HCT116 (cell line): ENCODE measurements around the gene PCSK6. TPM values are rescaled to one million over a fixed set of nuclear protein-coding genes. Genes with fewer than 3 reads are reported as not detected.

ENCODE experiments used
- ATAC-seq: fragments of 200-7000 bp; cut with Tn5 transposase; 2 replicates; pipeline ENCODE4 v1.9.1; 2020; ENCODE audit warnings: mild to moderate bottlenecking, moderate library complexity
- BruUV-seq: library from RNA; stranded (reverse); fragments of 400-500 nt; replicated peaks from 2 replicates; lab custom pipeline; 2021; lab: Mats Ljungman, UMichigan
- CTCF ChIA-PET: fragments of 300-600 bp; sonication (Branson Sonifier 250); formaldehyde crosslinking; loops from one replicate; lab custom pipeline; 2021; ENCODE audit warnings: antibody characterized with exemption; lab: Charles Lee
- POLR2A ChIA-PET: fragments of 300-600, 350-600 bp; sonication (Branson Sonifier 250); formaldehyde crosslinking; loops from one replicate; lab custom pipeline; 2021; ENCODE audit warnings: antibody characterized with exemption; lab: Charles Lee
- RAD21 ChIA-PET, 2 experiments: fragments of 300-600 bp; sonication (Branson Sonifier 250); formaldehyde crosslinking; loops; one replicate each; lab custom pipeline; 2023; ENCODE audit warnings: low total read pairs in 2 of 2; ENCODE audit not compliant: uncharacterized antibody in 2 of 2, unreplicated experiment in 2 of 2, low non-redundant PET in 1 of 2; lab: Charles Lee
- DNase-seq: peaks from one replicate; pipeline ENCODE4 v3.0.0-alpha.2; 2010; ENCODE audit warnings: low read depth, low spot score
- H2AFZ ChIP-seq: fragments of 200-600 bp; shearing (Covaris generic), sonication (generic); 2 replicates; pipeline ENCODE4 v1.6.1; 2017; ENCODE audit warnings: low read depth, mixed run types, mixed read lengths, antibody characterized with exemption, low read length; ENCODE audit not compliant: poor library complexity, severe bottlenecking
- H3K27ac ChIP-seq: 2 replicates; pipeline ENCODE4 v1.5.1; 2012; ENCODE audit warnings: low read depth, low read length
- H3K27me3 ChIP-seq: fragments of 200-600 bp; sonication (generic); 2 replicates; pipeline ENCODE4 v1.6.1; 2016; ENCODE audit warnings: mixed run types, low read length, mixed read lengths; ENCODE audit not compliant: insufficient read depth
- H3K36me3 ChIP-seq, 2 experiments: fragments of 200-500 bp in 1 of 2; fragments of 200-600 bp in 1 of 2; sonication (Bioruptor generic) in 1 of 2; sonication (generic) in 1 of 2; 2 replicates each; pipeline versions ENCODE4 v1.5.1 to v1.6.1; 2014 to 2016; ENCODE audit warnings: low read length in 2 of 2, inconsistent platforms in 1 of 2, mixed read lengths in 1 of 2, mixed run types in 1 of 2; ENCODE audit not compliant: insufficient read depth in 2 of 2, control insufficient read depth in 1 of 2
- H3K4me1 ChIP-seq, 2 experiments: fragments of 200-600 bp in 1 of 2; sonication (generic) in 1 of 2; 2 replicates each; pipeline versions ENCODE4 v1.5.1 to v1.6.1; 2012 to 2017; ENCODE audit warnings: low read length in 2 of 2, inconsistent platforms in 1 of 2, mild to moderate bottlenecking in 1 of 2, mixed read lengths in 1 of 2, mixed run types in 1 of 2, moderate library complexity in 1 of 2; ENCODE audit not compliant: insufficient read depth in 2 of 2, control insufficient read depth in 1 of 2
- H3K4me2 ChIP-seq: fragments of 200-600 bp; sonication (generic); 2 replicates; pipeline ENCODE4 v1.6.1; 2017; ENCODE audit warnings: mixed run types, low read length, mixed read lengths
- H3K4me3 ChIP-seq, 2 experiments: fragments of 200-600 bp in 1 of 2; sonication (generic) in 1 of 2; replicated peaks in 1 of 2; 2 replicates each; pipeline ENCODE4 v1.5.1; 2011 to 2016; ENCODE audit warnings: low read length in 2 of 2, control low read depth in 1 of 2, low read depth in 1 of 2, mild to moderate bottlenecking in 1 of 2, mixed read lengths in 1 of 2, mixed run types in 1 of 2
- H3K79me2 ChIP-seq: fragments of 200-600 bp; sonication (generic); 2 replicates; pipeline ENCODE4 v1.6.1; 2017; ENCODE audit warnings: mild to moderate bottlenecking, mixed run types, low read length, moderate library complexity, mixed read lengths; ENCODE audit not compliant: insufficient read depth
- H3K9ac ChIP-seq: fragments of 200-600 bp; sonication (generic); 2 replicates; pipeline ENCODE4 v1.6.1; 2016; ENCODE audit warnings: low read length, mixed read lengths
- H3K9me2 ChIP-seq: fragments of 200-600 bp; sonication (generic), shearing (Covaris generic); 2 replicates; pipeline ENCODE4 v1.6.1; 2017; ENCODE audit warnings: mixed run types, mild to moderate bottlenecking, moderate library complexity; ENCODE audit not compliant: insufficient read depth
- H3K9me3 ChIP-seq, 2 experiments: fragments of 200-500 bp in 1 of 2; fragments of 200-600 bp in 1 of 2; sonication (Bioruptor generic) in 1 of 2; sonication (generic) in 1 of 2; 2 replicates each; pipeline ENCODE4 v1.6.1; 2014 to 2017; ENCODE audit warnings: low read length in 2 of 2, mixed read lengths in 2 of 2, inconsistent platforms in 1 of 2, low read depth in 1 of 2, mild to moderate bottlenecking in 1 of 2, mixed run types in 1 of 2, moderate library complexity in 1 of 2; ENCODE audit not compliant: control insufficient read depth in 1 of 2, insufficient read depth in 1 of 2
- H4K20me1 ChIP-seq: fragments of 200-600 bp; sonication (generic), shearing (Covaris generic); 2 replicates; pipeline ENCODE4 v1.6.1; 2017; ENCODE audit warnings: mixed run types, mild to moderate bottlenecking, moderate library complexity; ENCODE audit not compliant: insufficient read depth
- CBX3 ChIP-seq: IDR thresholded peaks from 2 replicates; pipeline ENCODE4 v1.6.1; 2012; ENCODE audit warnings: low read depth
- CEBPB ChIP-seq: IDR thresholded peaks from 2 replicates; pipeline ENCODE4 v1.6.1; 2012; ENCODE audit warnings: low read depth
- CTCF ChIP-seq, 3 experiments: fragments of 200-600 bp in 1 of 3; sonication (generic) in 1 of 3; IDR thresholded peaks in 2 of 3; conservative IDR thresholded peaks in 1 of 3; 2 replicates each; pipeline ENCODE4 v1.5.1; 2012 to 2017; ENCODE audit warnings: low read depth in 2 of 3, low read length in 2 of 3, antibody characterized with exemption in 1 of 3, borderline replicate concordance in 1 of 3, control low read depth in 1 of 3, mild to moderate bottlenecking in 1 of 3, mixed read lengths in 1 of 3, mixed run types in 1 of 3, moderate library complexity in 1 of 3; ENCODE audit not compliant: insufficient read depth in 1 of 3
- EGR1 ChIP-seq: IDR thresholded peaks from 2 replicates; pipeline ENCODE4 v1.6.1; 2012; ENCODE audit warnings: low read depth
- ELF1 ChIP-seq: IDR thresholded peaks from 2 replicates; pipeline ENCODE4 v1.6.1; 2012; ENCODE audit warnings: low read depth, borderline replicate concordance
- EZH2 ChIP-seq: fragments of 200-600 bp; sonication (generic); IDR thresholded peaks from 2 replicates; pipeline ENCODE4 v1.6.1; 2017; ENCODE audit warnings: antibody characterized with exemption, mixed run types
- MAX ChIP-seq: IDR thresholded peaks from 2 replicates; pipeline ENCODE4 v1.6.1; 2012
- POLR2AphosphoS5 ChIP-seq: IDR thresholded peaks from 2 replicates; pipeline ENCODE4 v1.6.1; 2011; ENCODE audit warnings: mild to moderate bottlenecking, low read depth, low read length, moderate library complexity
- RAD21 ChIP-seq: IDR thresholded peaks from 2 replicates; pipeline ENCODE4 v1.6.1; 2012; ENCODE audit warnings: low read depth, mild to moderate bottlenecking
- SIN3A ChIP-seq: IDR thresholded peaks from 2 replicates; pipeline ENCODE4 v1.6.1; 2012; ENCODE audit warnings: low read depth
- SP1 ChIP-seq: IDR thresholded peaks from 2 replicates; pipeline ENCODE4 v1.6.1; 2012; ENCODE audit warnings: low read depth
- SRF ChIP-seq: IDR thresholded peaks from 2 replicates; pipeline ENCODE4 v1.6.1; 2012; ENCODE audit warnings: low read depth
- TCF7L2 ChIP-seq: IDR thresholded peaks from 2 replicates; pipeline ENCODE4 v1.7.0; 2011; ENCODE audit warnings: borderline replicate concordance, inconsistent platforms; ENCODE audit not compliant: insufficient read depth, insufficient read length; ENCODE audit errors: extremely low read depth
- ZNF274 ChIP-seq: fragments of 200-500 bp; sonication (Bioruptor generic); IDR thresholded peaks from 2 replicates; pipeline ENCODE4 v1.6.1; 2014; ENCODE audit warnings: mild to moderate bottlenecking, low read depth, low read length, inconsistent platforms
- intact Hi-C: fragments of 100-400 bp; cut with micrococcal nuclease; formaldehyde crosslinking; loops from 2 replicates; pipeline ENCODE4 v1.10.0; 2022
- total RNA-seq: library from RNA; stranded (reverse); gene quantifications from one replicate; pipeline ENCODE4 v1.2.1, GENCODE V29; 2021; ENCODE audit not compliant: unreplicated experiment
- TF ChIP-seq, protein P1 (sequence below): IDR thresholded peaks from 2 replicates; pipeline ENCODE4 v1.6.1; 2012
- TF ChIP-seq, protein P2 (sequence below): IDR thresholded peaks from 2 replicates; pipeline ENCODE4 v1.6.1; 2012; ENCODE audit warnings: low read depth

Gene PCSK6
- total RNA-seq, 1 experiment from 2014 or later = 13.5 TPM

DNA sequence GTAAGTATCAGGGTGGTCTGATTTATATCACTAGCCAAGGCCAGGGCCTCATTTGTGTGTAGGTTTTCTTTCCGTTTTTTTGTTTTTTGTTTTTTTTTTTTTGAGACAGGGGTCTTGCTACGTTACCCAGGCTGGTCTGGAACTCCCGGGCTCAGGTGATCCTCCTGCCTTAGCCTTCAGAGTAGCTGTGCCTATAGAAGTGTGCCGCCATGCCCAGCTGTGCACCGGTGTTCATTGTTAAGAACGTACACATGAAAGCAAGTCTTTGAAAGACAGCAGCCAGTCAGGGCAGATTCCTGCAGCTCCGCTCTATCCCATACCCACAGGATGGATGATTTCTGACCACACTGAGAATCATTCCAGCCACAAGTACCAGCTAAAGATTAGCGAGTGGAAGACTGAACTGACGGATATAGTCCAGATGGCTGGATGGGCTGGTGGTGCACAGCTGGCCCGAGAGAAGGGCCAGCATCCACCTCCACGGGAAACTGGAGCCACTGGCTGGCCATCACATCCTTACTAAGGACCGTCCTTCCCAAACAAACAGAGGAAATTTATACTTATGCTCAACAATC lies 95.4 kb downstream of the PCSK6 start (continued):
- TF ChIP-seq EGR1 (no peak), RAD21 (no peak), SP1 (no peak), SIN3A (no peak)
- TF ChIP-seq, protein P1, sequence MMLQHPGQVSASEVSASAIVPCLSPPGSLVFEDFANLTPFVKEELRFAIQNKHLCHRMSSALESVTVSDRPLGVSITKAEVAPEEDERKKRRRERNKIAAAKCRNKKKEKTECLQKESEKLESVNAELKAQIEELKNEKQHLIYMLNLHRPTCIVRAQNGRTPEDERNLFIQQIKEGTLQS = no peak

DNA sequence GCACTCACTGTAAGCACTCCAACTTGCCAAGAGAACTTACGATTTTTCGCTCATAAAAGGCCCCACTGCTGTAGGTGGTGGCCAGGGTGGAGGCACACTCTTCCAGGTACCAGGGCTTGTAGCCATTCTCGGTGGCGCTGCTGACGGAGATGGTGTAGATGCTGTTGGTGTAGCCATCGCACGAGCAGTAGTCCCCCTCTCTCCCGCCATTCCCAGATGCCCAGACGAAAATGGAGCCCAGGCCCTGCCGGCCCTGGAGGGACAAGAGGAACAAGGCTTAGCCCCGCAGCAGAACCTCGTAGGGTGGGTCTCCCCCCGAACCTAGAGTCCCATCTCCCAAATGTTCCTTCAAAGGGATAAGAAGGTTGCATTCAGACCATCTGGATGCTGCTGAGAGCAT lies 96.3 kb downstream of the PCSK6 start:
- BruUV-seq = no TSS peak
- CTCF ChIA-PET = no interaction called here

More for the DNA sequence above, 96.3 kb downstream of the PCSK6 start:
- Histone ChIP-seq H3K4me2 (no peak overlapping the region), H3K79me2 (no peaks in the 10 kb centered on the region), H3K4me3 (no peak overlapping the region), H2AFZ (no peak overlapping the region), H3K9ac (no peak overlapping the region), H3K9me3 (no peaks in the 10 kb centered on the region), H4K20me1 (no peaks in the 10 kb centered on the region), H3K36me3 (no peaks in the 10 kb centered on the region; a peak in 1 of 4 replicates), H3K4me1 (no peaks in the 10 kb centered on the region), H3K9me2 (no peaks in the 10 kb centered on the region), H3K27ac (no peak overlapping the region), H3K27me3 (no peaks in the 10 kb centered on the region)
- TF ChIP-seq RAD21 (no peak), ELF1 (no peak), CBX3 (no peak), MAX (no peak), EZH2 (no peak), CEBPB (no peak), POLR2AphosphoS5 (no peak), TCF7L2 (no peak), SP1 (no peak), SRF (no peak), ZNF274 (no peak), SIN3A (no peak), CTCF (IDR thresholded peaks at IDR 0.05 in 2 of 3, conservative IDR thresholded peaks at IDR 0.05 in 1 of 3; ENCODE audit: borderline replicate concordance in 1 of 3, insufficient read depth in 1 of 3, low read depth in 2 of 3, low read length in 2 of 3) (no peak)
- TF ChIP-seq, protein P2, sequence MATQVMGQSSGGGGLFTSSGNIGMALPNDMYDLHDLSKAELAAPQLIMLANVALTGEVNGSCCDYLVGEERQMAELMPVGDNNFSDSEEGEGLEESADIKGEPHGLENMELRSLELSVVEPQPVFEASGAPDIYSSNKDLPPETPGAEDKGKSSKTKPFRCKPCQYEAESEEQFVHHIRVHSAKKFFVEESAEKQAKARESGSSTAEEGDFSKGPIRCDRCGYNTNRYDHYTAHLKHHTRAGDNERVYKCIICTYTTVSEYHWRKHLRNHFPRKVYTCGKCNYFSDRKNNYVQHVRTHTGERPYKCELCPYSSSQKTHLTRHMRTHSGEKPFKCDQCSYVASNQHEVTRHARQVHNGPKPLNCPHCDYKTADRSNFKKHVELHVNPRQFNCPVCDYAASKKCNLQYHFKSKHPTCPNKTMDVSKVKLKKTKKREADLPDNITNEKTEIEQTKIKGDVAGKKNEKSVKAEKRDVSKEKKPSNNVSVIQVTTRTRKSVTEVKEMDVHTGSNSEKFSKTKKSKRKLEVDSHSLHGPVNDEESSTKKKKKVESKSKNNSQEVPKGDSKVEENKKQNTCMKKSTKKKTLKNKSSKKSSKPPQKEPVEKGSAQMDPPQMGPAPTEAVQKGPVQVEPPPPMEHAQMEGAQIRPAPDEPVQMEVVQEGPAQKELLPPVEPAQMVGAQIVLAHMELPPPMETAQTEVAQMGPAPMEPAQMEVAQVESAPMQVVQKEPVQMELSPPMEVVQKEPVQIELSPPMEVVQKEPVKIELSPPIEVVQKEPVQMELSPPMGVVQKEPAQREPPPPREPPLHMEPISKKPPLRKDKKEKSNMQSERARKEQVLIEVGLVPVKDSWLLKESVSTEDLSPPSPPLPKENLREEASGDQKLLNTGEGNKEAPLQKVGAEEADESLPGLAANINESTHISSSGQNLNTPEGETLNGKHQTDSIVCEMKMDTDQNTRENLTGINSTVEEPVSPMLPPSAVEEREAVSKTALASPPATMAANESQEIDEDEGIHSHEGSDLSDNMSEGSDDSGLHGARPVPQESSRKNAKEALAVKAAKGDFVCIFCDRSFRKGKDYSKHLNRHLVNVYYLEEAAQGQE = no peak
- intact Hi-C loops = no loop called here
- ChIA-PET RAD21 (no interaction called here), POLR2A (no interaction called here)
- no peak for DNase-seq
- no peak for ATAC-seq
